ENCODE results near the gene KRTAP22-1. TPM values are rescaled to one million over a fixed set of nuclear protein-coding genes. Genes with fewer than 3 reads are reported as not detected.

Gene KRTAP22-1
- total and polyA plus RNA-seq, 2 of the 13 experiments (the other 11 are each of a cell fraction or from before 2014, with no cell fraction given), result not detected

- TF ChIP-seq, protein P1, sequence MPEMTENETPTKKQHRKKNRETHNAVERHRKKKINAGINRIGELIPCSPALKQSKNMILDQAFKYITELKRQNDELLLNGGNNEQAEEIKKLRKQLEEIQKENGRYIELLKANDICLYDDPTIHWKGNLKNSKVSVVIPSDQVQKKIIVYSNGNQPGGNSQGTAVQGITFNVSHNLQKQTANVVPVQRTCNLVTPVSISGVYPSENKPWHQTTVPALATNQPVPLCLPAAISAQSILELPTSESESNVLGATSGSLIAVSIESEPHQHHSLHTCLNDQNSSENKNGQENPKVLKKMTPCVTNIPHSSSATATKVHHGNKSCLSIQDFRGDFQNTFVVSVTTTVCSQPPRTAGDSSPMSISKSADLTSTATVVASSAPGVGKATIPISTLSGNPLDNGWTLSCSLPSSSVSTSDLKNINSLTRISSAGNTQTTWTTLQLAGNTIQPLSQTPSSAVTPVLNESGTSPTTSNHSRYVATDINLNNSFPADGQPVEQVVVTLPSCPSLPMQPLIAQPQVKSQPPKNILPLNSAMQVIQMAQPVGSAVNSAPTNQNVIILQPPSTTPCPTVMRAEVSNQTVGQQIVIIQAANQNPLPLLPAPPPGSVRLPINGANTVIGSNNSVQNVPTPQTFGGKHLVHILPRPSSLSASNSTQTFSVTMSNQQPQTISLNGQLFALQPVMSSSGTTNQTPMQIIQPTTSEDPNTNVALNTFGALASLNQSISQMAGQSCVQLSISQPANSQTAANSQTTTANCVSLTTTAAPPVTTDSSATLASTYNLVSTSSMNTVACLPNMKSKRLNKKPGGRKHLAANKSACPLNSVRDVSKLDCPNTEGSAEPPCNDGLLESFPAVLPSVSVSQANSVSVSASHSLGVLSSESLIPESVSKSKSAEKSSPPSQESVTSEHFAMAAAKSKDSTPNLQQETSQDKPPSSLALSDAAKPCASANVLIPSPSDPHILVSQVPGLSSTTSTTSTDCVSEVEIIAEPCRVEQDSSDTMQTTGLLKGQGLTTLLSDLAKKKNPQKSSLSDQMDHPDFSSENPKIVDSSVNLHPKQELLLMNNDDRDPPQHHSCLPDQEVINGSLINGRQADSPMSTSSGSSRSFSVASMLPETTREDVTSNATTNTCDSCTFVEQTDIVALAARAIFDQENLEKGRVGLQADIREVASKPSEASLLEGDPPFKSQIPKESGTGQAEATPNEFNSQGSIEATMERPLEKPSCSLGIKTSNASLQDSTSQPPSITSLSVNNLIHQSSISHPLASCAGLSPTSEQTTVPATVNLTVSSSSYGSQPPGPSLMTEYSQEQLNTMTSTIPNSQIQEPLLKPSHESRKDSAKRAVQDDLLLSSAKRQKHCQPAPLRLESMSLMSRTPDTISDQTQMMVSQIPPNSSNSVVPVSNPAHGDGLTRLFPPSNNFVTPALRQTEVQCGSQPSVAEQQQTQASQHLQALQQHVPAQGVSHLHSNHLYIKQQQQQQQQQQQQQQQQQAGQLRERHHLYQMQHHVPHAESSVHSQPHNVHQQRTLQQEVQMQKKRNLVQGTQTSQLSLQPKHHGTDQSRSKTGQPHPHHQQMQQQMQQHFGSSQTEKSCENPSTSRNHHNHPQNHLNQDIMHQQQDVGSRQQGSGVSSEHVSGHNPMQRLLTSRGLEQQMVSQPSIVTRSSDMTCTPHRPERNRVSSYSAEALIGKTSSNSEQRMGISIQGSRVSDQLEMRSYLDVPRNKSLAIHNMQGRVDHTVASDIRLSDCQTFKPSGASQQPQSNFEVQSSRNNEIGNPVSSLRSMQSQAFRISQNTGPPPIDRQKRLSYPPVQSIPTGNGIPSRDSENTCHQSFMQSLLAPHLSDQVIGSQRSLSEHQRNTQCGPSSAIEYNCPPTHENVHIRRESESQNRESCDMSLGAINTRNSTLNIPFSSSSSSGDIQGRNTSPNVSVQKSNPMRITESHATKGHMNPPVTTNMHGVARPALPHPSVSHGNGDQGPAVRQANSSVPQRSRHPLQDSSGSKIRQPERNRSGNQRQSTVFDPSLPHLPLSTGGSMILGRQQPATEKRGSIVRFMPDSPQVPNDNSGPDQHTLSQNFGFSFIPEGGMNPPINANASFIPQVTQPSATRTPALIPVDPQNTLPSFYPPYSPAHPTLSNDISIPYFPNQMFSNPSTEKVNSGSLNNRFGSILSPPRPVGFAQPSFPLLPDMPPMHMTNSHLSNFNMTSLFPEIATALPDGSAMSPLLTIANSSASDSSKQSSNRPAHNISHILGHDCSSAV (CRISPR knock-in tag; IDR thresholded peaks at IDR 0.05; ENCODE audit: borderline replicate concordance), result no peak
- TF ChIP-seq, protein P2, sequence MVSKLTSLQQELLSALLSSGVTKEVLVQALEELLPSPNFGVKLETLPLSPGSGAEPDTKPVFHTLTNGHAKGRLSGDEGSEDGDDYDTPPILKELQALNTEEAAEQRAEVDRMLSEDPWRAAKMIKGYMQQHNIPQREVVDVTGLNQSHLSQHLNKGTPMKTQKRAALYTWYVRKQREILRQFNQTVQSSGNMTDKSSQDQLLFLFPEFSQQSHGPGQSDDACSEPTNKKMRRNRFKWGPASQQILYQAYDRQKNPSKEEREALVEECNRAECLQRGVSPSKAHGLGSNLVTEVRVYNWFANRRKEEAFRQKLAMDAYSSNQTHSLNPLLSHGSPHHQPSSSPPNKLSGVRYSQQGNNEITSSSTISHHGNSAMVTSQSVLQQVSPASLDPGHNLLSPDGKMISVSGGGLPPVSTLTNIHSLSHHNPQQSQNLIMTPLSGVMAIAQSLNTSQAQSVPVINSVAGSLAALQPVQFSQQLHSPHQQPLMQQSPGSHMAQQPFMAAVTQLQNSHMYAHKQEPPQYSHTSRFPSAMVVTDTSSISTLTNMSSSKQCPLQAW (CRISPR knock-in tag; IDR thresholded peaks at IDR 0.05), result no peak
These were observed 20.8 kb upstream of the KRTAP22-1 start (continued) for GRCh38 chr21:30580132-30580531.

DNA sequence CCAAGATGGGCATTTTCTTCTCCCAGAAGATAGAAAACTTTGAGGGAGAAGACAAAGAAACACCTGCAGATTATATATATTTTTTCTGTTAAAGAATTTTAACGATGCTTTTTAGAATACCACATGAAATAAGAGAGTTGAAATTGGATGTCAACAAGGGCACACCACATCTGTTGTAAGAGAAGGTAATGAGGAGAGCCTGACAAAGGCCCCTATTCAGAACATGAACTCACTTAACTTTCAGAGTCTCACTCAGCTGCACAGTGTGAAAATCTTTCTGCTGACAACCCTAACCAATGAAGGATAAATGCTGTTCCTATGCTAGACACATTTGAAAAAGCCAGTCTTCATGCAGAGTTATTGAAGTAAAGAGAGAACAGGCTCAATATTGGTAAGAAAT lies 18.0 kb upstream of the KRTAP22-1 start:
- Histone ChIP-seq H3K4me3 (replicated peaks in 1 of 3; ENCODE audit: insufficient read depth in 1 of 3, low read depth in 2 of 3, low read length in 3 of 3) (no peak overlapping the region), H3K9me3 (ENCODE audit: low read length) (peaks cover 76% of the 10 kb centered on the region), H3K36me3 (replicated peaks in 1 of 2; ENCODE audit: control insufficient read depth in 1 of 2, insufficient read depth in 2 of 2, low read length in 2 of 2) (no peaks in the 10 kb centered on the region), H3K4me1 (ENCODE audit: insufficient read depth, low read length) (no peaks in the 10 kb centered on the region), H3K27ac (ENCODE audit: extremely low read length, insufficient read depth, low read length) (no peak overlapping the region), H3K79me2 (ENCODE audit: insufficient read depth, low read length) (no peaks in the 10 kb centered on the region), H4K20me1 (ENCODE audit: insufficient read depth, low read length) (no peaks in the 10 kb centered on the region), H3K27me3 (ENCODE audit: control insufficient read depth in 1 of 2, insufficient read depth in 2 of 2, low read length in 2 of 2) (no peaks in the 10 kb centered on the region), H2AFZ (ENCODE audit: low read length) (no peak overlapping the region), H3K4me2 (ENCODE audit: low read depth, low read length) (no peak overlapping the region), H3K9ac (ENCODE audit: insufficient read depth, low read depth, low read length) (no peak overlapping the region)
- intact Hi-C loops (cut with micrococcal nuclease; ENCODE audit: unreplicated experiment), result no loop called here
- 0% methylated on average over 1 of the region's 1 CpG for WGBS (ENCODE audit: low lambda C conversion rate)
- CTCF ChIA-PET (ENCODE audit: low intra/inter-chr PET ratio, low total read pairs), result no interaction called here
- BruUV-seq (replicated peaks), result no TSS peak
- no peak for DNase-seq (ENCODE audit: low spot score)
- POLR2A ChIA-PET, result no interaction called here
- FAIRE-seq, result no peak
- in situ Hi-C loops (cut with HindIII; ENCODE audit: extremely low pct_ligation_motif_present, low pct_unique_long_range_greater_than_20kb), result no loop called here
- ATAC-seq, result no peak
- no peak for TF ChIP-seq HMG20B (CRISPR knock-in tag; conservative IDR thresholded peaks at IDR 0.05)
- TF ChIP-seq, protein P3, sequence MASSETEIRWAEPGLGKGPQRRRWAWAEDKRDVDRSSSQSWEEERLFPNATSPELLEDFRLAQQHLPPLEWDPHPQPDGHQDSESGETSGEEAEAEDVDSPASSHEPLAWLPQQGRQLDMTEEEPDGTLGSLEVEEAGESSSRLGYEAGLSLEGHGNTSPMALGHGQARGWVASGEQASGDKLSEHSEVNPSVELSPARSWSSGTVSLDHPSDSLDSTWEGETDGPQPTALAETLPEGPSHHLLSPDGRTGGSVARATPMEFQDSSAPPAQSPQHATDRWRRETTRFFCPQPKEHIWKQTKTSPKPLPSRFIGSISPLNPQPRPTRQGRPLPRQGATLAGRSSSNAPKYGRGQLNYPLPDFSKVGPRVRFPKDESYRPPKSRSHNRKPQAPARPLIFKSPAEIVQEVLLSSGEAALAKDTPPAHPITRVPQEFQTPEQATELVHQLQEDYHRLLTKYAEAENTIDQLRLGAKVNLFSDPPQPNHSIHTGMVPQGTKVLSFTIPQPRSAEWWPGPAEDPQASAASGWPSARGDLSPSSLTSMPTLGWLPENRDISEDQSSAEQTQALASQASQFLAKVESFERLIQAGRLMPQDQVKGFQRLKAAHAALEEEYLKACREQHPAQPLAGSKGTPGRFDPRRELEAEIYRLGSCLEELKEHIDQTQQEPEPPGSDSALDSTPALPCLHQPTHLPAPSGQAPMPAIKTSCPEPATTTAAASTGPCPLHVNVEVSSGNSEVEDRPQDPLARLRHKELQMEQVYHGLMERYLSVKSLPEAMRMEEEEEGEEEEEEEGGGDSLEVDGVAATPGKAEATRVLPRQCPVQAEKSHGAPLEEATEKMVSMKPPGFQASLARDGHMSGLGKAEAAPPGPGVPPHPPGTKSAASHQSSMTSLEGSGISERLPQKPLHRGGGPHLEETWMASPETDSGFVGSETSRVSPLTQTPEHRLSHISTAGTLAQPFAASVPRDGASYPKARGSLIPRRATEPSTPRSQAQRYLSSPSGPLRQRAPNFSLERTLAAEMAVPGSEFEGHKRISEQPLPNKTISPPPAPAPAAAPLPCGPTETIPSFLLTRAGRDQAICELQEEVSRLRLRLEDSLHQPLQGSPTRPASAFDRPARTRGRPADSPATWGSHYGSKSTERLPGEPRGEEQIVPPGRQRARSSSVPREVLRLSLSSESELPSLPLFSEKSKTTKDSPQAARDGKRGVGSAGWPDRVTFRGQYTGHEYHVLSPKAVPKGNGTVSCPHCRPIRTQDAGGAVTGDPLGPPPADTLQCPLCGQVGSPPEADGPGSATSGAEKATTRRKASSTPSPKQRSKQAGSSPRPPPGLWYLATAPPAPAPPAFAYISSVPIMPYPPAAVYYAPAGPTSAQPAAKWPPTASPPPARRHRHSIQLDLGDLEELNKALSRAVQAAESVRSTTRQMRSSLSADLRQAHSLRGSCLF (CRISPR knock-in tag; IDR thresholded peaks at IDR 0.05; ENCODE audit: borderline replicate concordance), result no peak
- no peak for TF ChIP-seq ZNF276 (CRISPR knock-in tag; IDR thresholded peaks at IDR 0.05; ENCODE audit: low read depth)
